IMR-90 (cell line): ENCODE results near the gene CLPTM1L. TPM values are rescaled to one million over a fixed set of nuclear protein-coding genes. Genes with fewer than 3 reads are reported as not detected.

Experiments
- ATAC-seq: fragments of 200-7000 bp; cut with Tn5 transposase; 2 replicates; pipeline ENCODE4 v1.9.1; 2020; ENCODE audit warnings: low read depth, mild to moderate bottlenecking, moderate library complexity
- BruUV-seq: library from RNA; stranded (reverse); fragments of 400-500 nt; replicated peaks from 2 replicates; lab custom pipeline; 2021; lab: Mats Ljungman, UMichigan
- CTCF ChIA-PET: fragments of 300-600 bp; formaldehyde crosslinking; extraction: SDS; loops from one replicate; lab custom pipeline; 2021; ENCODE audit warnings: antibody characterized with exemption; lab: Yijun Ruan, JAX
- POLR2A ChIA-PET: fragments of 300-600 bp; sonication (Branson Sonifier 250); formaldehyde crosslinking; loops from one replicate; lab custom pipeline; 2022; ENCODE audit warnings: antibody characterized with exemption; ENCODE audit not compliant: unreplicated experiment; lab: Charles Lee
- DNase-seq: peaks from one replicate; pipeline ENCODE4 v3.0.0; 2013
- H2AFZ ChIP-seq: replicated peaks from 2 replicates; pipeline ENCODE3; 2013; ENCODE audit warnings: low read length, mild to moderate bottlenecking; ENCODE audit not compliant: poor library complexity
- H2AK5ac ChIP-seq: 2 replicates; pipeline ENCODE4 v1.6.1; 2013; ENCODE audit warnings: low read depth, low read length, inconsistent platforms
- H2AK9ac ChIP-seq: replicated peaks from 2 replicates; pipeline ENCODE3; 2013; ENCODE audit warnings: mild to moderate bottlenecking, low read depth, low read length, moderate library complexity; ENCODE audit not compliant: poor library complexity
- H2BK120ac ChIP-seq: 2 replicates; pipeline ENCODE4 v1.6.1; 2013; ENCODE audit warnings: low read depth, low read length, inconsistent platforms
- H2BK15ac ChIP-seq: 3 replicates; pipeline ENCODE4 v1.6.1; 2013; ENCODE audit warnings: low read depth, low read length, inconsistent platforms
- H2BK20ac ChIP-seq: 2 replicates; pipeline ENCODE4 v1.6.1; 2013; ENCODE audit warnings: low read depth, mild to moderate bottlenecking, inconsistent platforms, low read length, moderate library complexity
- H2BK5ac ChIP-seq: 2 replicates; pipeline ENCODE4 v1.6.1; 2013; ENCODE audit warnings: mild to moderate bottlenecking, low read depth, low read length, inconsistent platforms; ENCODE audit not compliant: poor library complexity, severe bottlenecking
- H3K14ac ChIP-seq: replicated peaks from 2 replicates; pipeline ENCODE4 v1.6.1; 2013; ENCODE audit warnings: low read depth, low read length, inconsistent platforms
- H3K18ac ChIP-seq: 2 replicates; pipeline ENCODE4 v1.6.1; 2013; ENCODE audit warnings: low read depth, low read length, control low read depth
- H3K23ac ChIP-seq: 2 replicates; pipeline ENCODE4 v1.6.1; 2013; ENCODE audit warnings: low read depth, low read length, inconsistent platforms
- H3K27ac ChIP-seq: 2 replicates; pipeline ENCODE4 v1.5.1; 2013; ENCODE audit warnings: mild to moderate bottlenecking, control low read depth, low read length; ENCODE audit not compliant: insufficient read depth
- H3K27me3 ChIP-seq: 2 replicates; pipeline ENCODE4 v1.6.1; 2013; ENCODE audit warnings: low read length; ENCODE audit not compliant: control insufficient read depth, insufficient read depth
- H3K36me3 ChIP-seq: 2 replicates; pipeline ENCODE4 v1.6.1; 2013; ENCODE audit warnings: low read length, mixed read lengths; ENCODE audit not compliant: control insufficient read depth, insufficient read depth
- H3K4ac ChIP-seq: 2 replicates; pipeline ENCODE4 v1.6.1; 2013; ENCODE audit warnings: low read depth, low read length, inconsistent platforms
- H3K4me1 ChIP-seq: 2 replicates; pipeline ENCODE4 v1.6.1; 2013; ENCODE audit warnings: low read length, mixed read lengths; ENCODE audit not compliant: control insufficient read depth, insufficient read depth
- H3K4me2 ChIP-seq: 2 replicates; pipeline ENCODE4 v1.6.1; 2013; ENCODE audit warnings: low read depth, mild to moderate bottlenecking, control low read depth, low read length, moderate library complexity
- H3K4me3 ChIP-seq: 2 replicates; pipeline ENCODE4 v1.5.1; 2013; ENCODE audit warnings: low read depth, mild to moderate bottlenecking, control low read depth, low read length, moderate library complexity; ENCODE audit not compliant: insufficient read depth
- H3K56ac ChIP-seq: 2 replicates; pipeline ENCODE4 v1.6.1; 2013; ENCODE audit warnings: low read length, inconsistent platforms; ENCODE audit not compliant: insufficient read depth; ENCODE audit errors: extremely low read depth
- H3K79me1 ChIP-seq, 2 experiments: 2 replicates each; pipeline ENCODE4 v1.6.1; 2013; ENCODE audit warnings: low read length in 2 of 2, inconsistent platforms in 1 of 2, low read depth in 1 of 2
- H3K9ac ChIP-seq: 2 replicates; pipeline ENCODE4 v1.6.1; 2013; ENCODE audit warnings: low read depth, low read length, control low read depth
- H3K9me1 ChIP-seq: 2 replicates; pipeline ENCODE4 v1.6.1; 2013; ENCODE audit warnings: low read length, inconsistent platforms; ENCODE audit not compliant: insufficient read depth
- H3K9me3 ChIP-seq: 2 replicates; pipeline ENCODE4 v1.6.1; 2013; ENCODE audit warnings: low read length; ENCODE audit not compliant: control insufficient read depth, insufficient read depth
- H4K20me1 ChIP-seq: 2 replicates; pipeline ENCODE4 v1.6.1; 2013; ENCODE audit warnings: low read length, inconsistent platforms; ENCODE audit not compliant: insufficient read depth
- H4K5ac ChIP-seq: 2 replicates; pipeline ENCODE4 v1.6.1; 2013; ENCODE audit warnings: mild to moderate bottlenecking, low read depth, low read length, control low read depth
- H4K8ac ChIP-seq, 2 experiments: 2 replicates each; pipeline ENCODE4 v1.6.1; 2013; ENCODE audit warnings: low read depth in 2 of 2, low read length in 2 of 2, control low read depth in 1 of 2, inconsistent platforms in 1 of 2
- H4K91ac ChIP-seq: 2 replicates; pipeline ENCODE4 v1.6.1; 2013; ENCODE audit warnings: low read depth, low read length, inconsistent platforms; ENCODE audit not compliant: insufficient read depth
- CEBPB ChIP-seq: IDR thresholded peaks from 2 replicates; pipeline ENCODE4 v1.6.1; 2012; ENCODE audit warnings: low read depth, low read length, improper control_type of control experiment
- ELK1 ChIP-seq: fragments of 150-350 bp; IDR thresholded peaks from 2 replicates; pipeline ENCODE4 v1.6.1; 2016; ENCODE audit warnings: low read depth, mild to moderate bottlenecking, low read length, moderate library complexity, borderline replicate concordance
- FOS ChIP-seq: fragments of 150-350 bp; IDR thresholded peaks from 2 replicates; pipeline ENCODE4 v1.6.1; 2016; ENCODE audit warnings: low read depth, low read length
- RCOR1 ChIP-seq: IDR thresholded peaks from 2 replicates; pipeline ENCODE4 v1.6.1; 2012; ENCODE audit warnings: mild to moderate bottlenecking, low read length, improper control_type of control experiment; ENCODE audit not compliant: insufficient replicate concordance
- SMC3 ChIP-seq: fragments of 150-350 bp; IDR thresholded peaks from 2 replicates; pipeline ENCODE4 v1.6.1; 2016; ENCODE audit warnings: low read depth, mild to moderate bottlenecking, antibody characterized with exemption, low read length, moderate library complexity
- USF2 ChIP-seq: fragments of 150-350 bp; IDR thresholded peaks from 2 replicates; pipeline ENCODE4 v1.6.1; 2017; ENCODE audit warnings: mild to moderate bottlenecking, antibody characterized with exemption, low read length, low read depth
- WGBS, 2 experiments: methylation state at CpG; one replicate each; pipeline versions ENCODE4 v1.1.5 to v1.1.7; 2013; ENCODE audit warnings: missing lambda C conversion rate in 2 of 2; ENCODE audit not compliant: insufficient read length in 1 of 2; ENCODE audit errors: extremely low coverage in 2 of 2; 5-methylcytosine and 5-hydroxymethylcytosine counted together
- dilution Hi-C: fragments of 300-500 bp; cut with HindIII; formaldehyde crosslinking; loops from one replicate; pipeline ENCODE4 v1.14.3; 2018; ENCODE audit warnings: low sequenced_read_pairs; ENCODE audit not compliant: unreplicated experiment
- in situ Hi-C: fragments of 300-500 bp; cut with MboI; formaldehyde crosslinking; loops from 3 replicates; pipeline ENCODE4 v1.14.3; 2019; ENCODE audit warnings: low sequenced_read_pairs, inconsistent platforms, mixed read lengths
- intact Hi-C: fragments of 100-400 bp; cut with micrococcal nuclease; formaldehyde crosslinking; loops from 2 replicates; pipeline ENCODE4 v1.10.0; 2022
- polyA plus RNA-seq, 3 experiments: library from polyadenylated mRNA; depleted of rRNA; stranded (reverse); fragments of >200 nt; gene quantifications; 2 replicates each; pipeline ENCODE4 v1.2.3, GENCODE V29; 2012; ENCODE audit warnings: low replicate concordance in 1 of 3
- total RNA-seq: library from RNA; depleted of rRNA; stranded (reverse); fragments of >200 nt; gene quantifications from 2 replicates; pipeline ENCODE4 v1.2.3, GENCODE V29; 2012

The CLPTM1L gene
- total and polyA plus RNA-seq, 2 of the 4 experiments (the other 2 are of a cell fraction) = 114 to 137 TPM

- Histone ChIP-seq H2AK5ac (no peak overlapping the region), H3K79me1 (no peaks in the 10 kb centered on the region), H4K91ac (no peak overlapping the region), H4K5ac (no peak overlapping the region), H3K14ac (no peak overlapping the region), H3K27ac (no peak overlapping the region), H3K4me2 (no peak overlapping the region), H2BK120ac (no peak overlapping the region), H3K9me3 (peaks cover 22% of the 10 kb centered on the region), H2AK9ac (no peak overlapping the region), H2BK20ac (no peak overlapping the region), H3K4me1 (no peaks in the 10 kb centered on the region), H3K4me3 (no peak overlapping the region), H2AFZ (no peak overlapping the region), H3K36me3 (no peaks in the 10 kb centered on the region), H4K8ac (no peak overlapping the region), H3K9ac (no peak overlapping the region), H3K56ac (no peak overlapping the region), H2BK15ac (no peak overlapping the region), H3K27me3 (no peaks in the 10 kb centered on the region), H3K4ac (no peak overlapping the region), H4K20me1 (no peaks in the 10 kb centered on the region), H3K18ac (no peak overlapping the region), H2BK5ac (no peak overlapping the region), H3K9me1 (no peaks in the 10 kb centered on the region), H3K23ac (no peak overlapping the region)
- ATAC-seq = no peak
- intact Hi-C loops = no loop called here
- dilution Hi-C loops = no loop called here
- 89% methylated on average over 9 of the region's 21 CpGs; no CpG with 5 or more reads in 1 of the 2 experiments for WGBS, 2 experiments
- DNase-seq = no peak
- ChIA-PET CTCF (no interaction called here), POLR2A (no interaction called here)
- TF ChIP-seq SMC3 (no peak), USF2 (no peak), RCOR1 (no peak), ELK1 (no peak), CEBPB (no peak), FOS (no peak)
- in situ Hi-C loops = no loop called here
- no TSS peak for BruUV-seq
Observed at GRCh38 chr5:1272201-1272600, 72.7 kb downstream of the CLPTM1L start.
